Measurements from ENCODE around the gene RNF112.

DNA sequence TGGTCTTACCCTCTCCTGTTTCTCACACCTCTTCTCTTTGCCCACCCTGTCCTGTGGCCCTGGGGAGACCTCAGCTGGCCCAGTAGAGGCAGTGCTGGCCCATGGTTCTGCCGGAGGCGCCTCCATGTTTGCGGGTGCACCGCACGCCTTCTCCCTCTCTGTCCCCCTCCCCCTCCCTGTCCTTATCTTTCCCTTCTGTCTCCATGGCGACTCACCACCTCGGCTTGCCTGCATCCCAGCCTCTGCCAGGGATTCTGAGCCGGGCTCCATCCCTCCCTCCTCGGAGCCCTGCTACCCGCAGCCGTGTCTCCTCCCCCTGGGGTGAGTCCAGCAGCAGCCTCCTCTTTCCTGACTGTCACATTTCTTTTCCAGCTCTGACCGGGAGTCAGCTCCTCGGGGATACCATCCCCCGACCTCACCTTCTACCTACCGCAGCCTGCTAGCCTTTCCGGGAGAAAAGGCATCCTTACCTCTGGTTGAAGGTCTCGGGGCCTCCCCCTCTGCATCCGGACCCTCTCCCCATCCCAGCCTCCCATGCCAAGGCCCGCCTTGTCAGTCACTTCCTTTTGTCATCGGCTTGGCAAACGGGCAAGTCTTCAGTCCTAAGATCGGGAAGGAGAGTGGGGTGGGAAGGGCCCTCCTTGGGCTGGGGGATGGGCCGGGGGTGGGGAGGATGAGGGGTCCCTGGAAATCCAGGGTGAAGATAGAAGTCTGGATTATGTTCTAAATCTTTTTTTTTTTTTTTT, at the start of gene RNF112:
- TF ChIP-seq POLR2A (IDR thresholded peaks at IDR 0.05) = no peak
- TF ChIP-seq, protein P1, sequence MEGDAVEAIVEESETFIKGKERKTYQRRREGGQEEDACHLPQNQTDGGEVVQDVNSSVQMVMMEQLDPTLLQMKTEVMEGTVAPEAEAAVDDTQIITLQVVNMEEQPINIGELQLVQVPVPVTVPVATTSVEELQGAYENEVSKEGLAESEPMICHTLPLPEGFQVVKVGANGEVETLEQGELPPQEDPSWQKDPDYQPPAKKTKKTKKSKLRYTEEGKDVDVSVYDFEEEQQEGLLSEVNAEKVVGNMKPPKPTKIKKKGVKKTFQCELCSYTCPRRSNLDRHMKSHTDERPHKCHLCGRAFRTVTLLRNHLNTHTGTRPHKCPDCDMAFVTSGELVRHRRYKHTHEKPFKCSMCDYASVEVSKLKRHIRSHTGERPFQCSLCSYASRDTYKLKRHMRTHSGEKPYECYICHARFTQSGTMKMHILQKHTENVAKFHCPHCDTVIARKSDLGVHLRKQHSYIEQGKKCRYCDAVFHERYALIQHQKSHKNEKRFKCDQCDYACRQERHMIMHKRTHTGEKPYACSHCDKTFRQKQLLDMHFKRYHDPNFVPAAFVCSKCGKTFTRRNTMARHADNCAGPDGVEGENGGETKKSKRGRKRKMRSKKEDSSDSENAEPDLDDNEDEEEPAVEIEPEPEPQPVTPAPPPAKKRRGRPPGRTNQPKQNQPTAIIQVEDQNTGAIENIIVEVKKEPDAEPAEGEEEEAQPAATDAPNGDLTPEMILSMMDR (IDR thresholded peaks at IDR 0.05) = no peak

All from testis (tissue), 2 donors.